Measurements from ENCODE around the gene CD79B.
A peak's percentile ranks its signal among the peaks of the same experiment; 100 is the strongest.
"Not testable (repeated sequence)": the region's sequence is repeated elsewhere in the genome, so short reads cannot be mapped to it uniquely, and the experiment has no call there.

The CD79B gene

GRCh38 chr17:63889026-63889848 is 42.9 kb downstream of the CD79B start:
- not testable (repeated sequence) for H3K27me3 Mint-ChIP-seq; H3K27ac Mint-ChIP-seq (ENCODE audit: low read depth)
- ATAC-seq (replicated peaks; ENCODE audit: extremely low read depth, poor library complexity, severe bottlenecking): peak; percentile 63

GRCh38 chr17:63885119-63885518 is 47.0 kb downstream of the CD79B start:
- not testable (repeated sequence) for H3K27me3 Mint-ChIP-seq; H3K9me3 Mint-ChIP-seq; H3K27ac Mint-ChIP-seq (ENCODE audit: low read depth); ATAC-seq (replicated peaks; ENCODE audit: extremely low read depth, poor library complexity, severe bottlenecking); DNase-seq (ENCODE audit: low spot score in 2 of 2); H3K36me3 Mint-ChIP-seq (ENCODE audit: insufficient read depth); H3K4me3 Mint-ChIP-seq
- H3K4me1 Mint-ChIP-seq: peaks cover 10% of the 10 kb centered on the region

More at GRCh38 chr17:63889026-63889848, 42.9 kb downstream of the CD79B start:
- not testable (repeated sequence) for DNase-seq (ENCODE audit: low spot score in 2 of 2); H3K9me3 Mint-ChIP-seq; H3K36me3 Mint-ChIP-seq (ENCODE audit: insufficient read depth)
- peak overlapping the region; percentile 9 for H3K4me3 Mint-ChIP-seq
- H3K4me1 Mint-ChIP-seq: peaks cover 10% of the 10 kb centered on the region

GRCh38 chr17:63882626-63883126 is 49.5 kb downstream of the CD79B start:
- H3K4me3 Mint-ChIP-seq; H3K27ac Mint-ChIP-seq (ENCODE audit: low read depth); DNase-seq (ENCODE audit: low spot score in 2 of 2); H3K9me3 Mint-ChIP-seq; H3K27me3 Mint-ChIP-seq; H3K4me1 Mint-ChIP-seq; ATAC-seq (replicated peaks; ENCODE audit: extremely low read depth, poor library complexity, severe bottlenecking); H3K36me3 Mint-ChIP-seq (ENCODE audit: insufficient read depth): not testable (repeated sequence)

GRCh38 chr17:63881935-63882601 is 50.1 kb downstream of the CD79B start, which contains the start of gene GH2:
Gene GH2 (minus strand): TSS chr17:63881944. CDS start chr17:63881801, 143 bp downstream.
- H3K4me3 Mint-ChIP-seq: no peak within 1 kb of the TSS
- peaks cover 7% of the 10 kb centered on the region for H3K27me3 Mint-ChIP-seq
- DNase-seq (ENCODE audit: low spot score in 2 of 2) (peak; percentile 27 to 35), ATAC-seq (replicated peaks; ENCODE audit: extremely low read depth, poor library complexity, severe bottlenecking) (peak; percentile 78)
- H3K9me3 Mint-ChIP-seq: no peaks in the 10 kb centered on the region
- H3K27ac Mint-ChIP-seq (ENCODE audit: low read depth): no peak within 1 kb of the TSS
- no peaks in the 10 kb centered on the region for H3K36me3 Mint-ChIP-seq (ENCODE audit: insufficient read depth)
- H3K4me1 Mint-ChIP-seq: no peaks in the 10 kb centered on the region

GRCh38 chr17:63881337-63881736 is 50.8 kb downstream of the CD79B start:
- not testable (repeated sequence) for DNase-seq (ENCODE audit: low spot score in 2 of 2); H3K36me3 Mint-ChIP-seq (ENCODE audit: insufficient read depth); H3K4me1 Mint-ChIP-seq; ATAC-seq (replicated peaks; ENCODE audit: extremely low read depth, poor library complexity, severe bottlenecking); H3K27me3 Mint-ChIP-seq; H3K27ac Mint-ChIP-seq (ENCODE audit: low read depth); H3K9me3 Mint-ChIP-seq; H3K4me3 Mint-ChIP-seq

- DNase-seq (ENCODE audit: low spot score in 2 of 2): no peak
- Mint-ChIP-seq H3K9me3 (no peaks in the 10 kb centered on the region), H3K27me3 (peaks cover 7% of the 10 kb centered on the region), H3K36me3 (ENCODE audit: insufficient read depth) (no peaks in the 10 kb centered on the region), H3K4me1 (no peaks in the 10 kb centered on the region), H3K4me3 (no peak overlapping the region), H3K27ac (ENCODE audit: low read depth) (no peak overlapping the region)
- ATAC-seq (replicated peaks; ENCODE audit: extremely low read depth, poor library complexity, severe bottlenecking): no peak
Observed at GRCh38 chr17:63880706-63881105, 51.4 kb downstream of the CD79B start.
